GM20000 (cell line): ENCODE results near the gene C2orf76.

Experiments used
- DNase-seq: peaks from one replicate; pipeline ENCODE4 v3.0.0; 2012; ENCODE audit warnings: low spot score
- TF ChIP-seq, protein P1 (sequence below): IDR thresholded peaks from 2 replicates; pipeline ENCODE4 v1.5.1; 2012; ENCODE audit warnings: mild to moderate bottlenecking, control low read depth; ENCODE audit errors: extremely low read depth, missing control alignments

Gene C2orf76

DNA sequence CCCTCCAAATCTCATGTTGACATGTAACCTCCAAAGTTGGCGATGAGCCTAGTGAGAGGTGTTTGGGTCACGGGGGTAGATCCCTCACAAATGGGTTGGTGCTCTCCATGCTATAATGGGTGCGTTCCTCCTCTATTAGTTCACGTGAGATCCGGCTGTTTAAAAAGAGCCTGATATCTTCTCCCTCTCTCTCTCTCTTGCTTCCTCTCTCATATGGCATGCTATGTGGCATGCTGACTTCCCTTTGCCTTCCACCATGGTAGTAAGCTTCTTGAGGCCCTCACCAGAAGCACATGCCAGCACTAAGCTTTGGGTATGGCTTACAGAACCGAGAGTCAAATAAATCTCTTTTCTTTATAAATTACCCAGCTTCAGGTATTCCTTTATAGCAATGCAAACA lies 39.2 kb downstream of the C2orf76 start:
- DNase-seq, result no peak
- TF ChIP-seq, protein P1, sequence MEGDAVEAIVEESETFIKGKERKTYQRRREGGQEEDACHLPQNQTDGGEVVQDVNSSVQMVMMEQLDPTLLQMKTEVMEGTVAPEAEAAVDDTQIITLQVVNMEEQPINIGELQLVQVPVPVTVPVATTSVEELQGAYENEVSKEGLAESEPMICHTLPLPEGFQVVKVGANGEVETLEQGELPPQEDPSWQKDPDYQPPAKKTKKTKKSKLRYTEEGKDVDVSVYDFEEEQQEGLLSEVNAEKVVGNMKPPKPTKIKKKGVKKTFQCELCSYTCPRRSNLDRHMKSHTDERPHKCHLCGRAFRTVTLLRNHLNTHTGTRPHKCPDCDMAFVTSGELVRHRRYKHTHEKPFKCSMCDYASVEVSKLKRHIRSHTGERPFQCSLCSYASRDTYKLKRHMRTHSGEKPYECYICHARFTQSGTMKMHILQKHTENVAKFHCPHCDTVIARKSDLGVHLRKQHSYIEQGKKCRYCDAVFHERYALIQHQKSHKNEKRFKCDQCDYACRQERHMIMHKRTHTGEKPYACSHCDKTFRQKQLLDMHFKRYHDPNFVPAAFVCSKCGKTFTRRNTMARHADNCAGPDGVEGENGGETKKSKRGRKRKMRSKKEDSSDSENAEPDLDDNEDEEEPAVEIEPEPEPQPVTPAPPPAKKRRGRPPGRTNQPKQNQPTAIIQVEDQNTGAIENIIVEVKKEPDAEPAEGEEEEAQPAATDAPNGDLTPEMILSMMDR, result no peak

- TF ChIP-seq, protein P1, result no peak
- DNase-seq, result no peak
These were observed 39.7 kb downstream of the C2orf76 start for GRCh38 chr2:119326938-119327337.

GRCh38 chr2:119324685-119325270 lies 41.9 kb downstream of the C2orf76 start:
- TF ChIP-seq, protein P1, result no peak
- no peak for DNase-seq

DNA sequence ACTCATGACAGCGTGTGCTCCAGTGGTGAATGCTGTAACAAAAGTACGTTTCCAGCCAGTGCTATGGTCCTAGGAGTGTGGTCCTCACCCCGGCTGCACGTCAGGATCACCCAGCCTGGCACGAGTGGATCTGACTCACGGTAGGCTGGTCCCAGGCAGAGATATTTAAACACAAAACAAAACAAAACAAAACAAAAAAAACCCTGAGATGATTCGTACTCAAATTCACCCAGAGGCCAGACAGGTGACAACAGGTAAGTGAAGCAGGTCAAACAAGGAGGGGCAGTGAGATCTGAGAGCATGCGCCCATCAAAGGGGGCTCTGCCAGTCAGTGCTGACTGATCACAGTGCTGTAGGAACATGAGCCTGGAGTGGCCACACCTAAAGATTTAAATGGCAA lies 43.2 kb downstream of the C2orf76 start:
- TF ChIP-seq, protein P1, result no peak
- DNase-seq, result no peak

DNA sequence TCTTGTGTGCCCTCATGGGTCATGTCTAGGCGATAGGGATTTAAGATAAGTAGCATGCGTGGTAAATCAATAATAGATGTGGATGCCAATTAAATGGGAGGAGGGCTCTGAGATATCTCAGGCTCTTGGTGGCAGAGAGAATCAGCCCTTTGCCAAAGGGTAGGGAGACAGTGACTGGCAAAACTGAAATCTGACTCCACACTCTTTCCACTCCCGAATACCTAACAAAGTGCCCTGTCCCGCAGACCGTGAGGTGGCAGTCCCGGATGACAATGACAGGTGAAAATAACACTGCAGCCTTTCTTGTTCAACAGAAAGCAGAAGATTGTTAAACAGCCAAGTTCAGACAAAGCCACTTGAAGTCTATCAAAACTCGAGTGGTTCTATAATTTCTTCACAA lies 47.0 kb downstream of the C2orf76 start:
- TF ChIP-seq, protein P1, result no peak

GRCh38 chr2:119317554-119317953 lies 49.1 kb downstream of the C2orf76 start:
- TF ChIP-seq, protein P1, result no peak
- no peak for DNase-seq

More for the DNA sequence above, 47.0 kb downstream of the C2orf76 start:
- DNase-seq, result no peak

DNA sequence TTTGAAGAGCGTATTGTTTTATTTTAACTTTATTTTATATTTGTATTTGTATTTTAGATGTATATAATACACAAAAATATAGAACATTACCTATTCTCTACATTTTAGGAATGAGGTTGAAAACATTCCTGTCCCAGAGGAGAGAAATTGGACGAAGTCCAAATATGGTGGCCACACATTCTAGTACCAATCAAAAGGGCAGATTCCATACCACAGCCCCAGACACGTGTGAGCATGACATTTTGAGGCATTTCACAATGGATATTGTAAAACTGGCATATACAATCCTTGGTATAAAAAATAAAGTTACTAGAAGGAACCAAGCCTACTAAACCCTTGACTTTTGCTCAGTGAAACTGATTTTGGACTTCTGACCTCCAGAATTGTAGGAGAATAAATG lies 50.6 kb downstream of the C2orf76 start:
- DNase-seq, result no peak
- TF ChIP-seq, protein P1, result no peak
